GM23248 (cell line): ENCODE results near the gene EVL.

Experiments
- EZH2 ChIP-seq: fragments of 200-600 bp; sonication (generic); IDR thresholded peaks from 2 replicates; pipeline ENCODE4 v1.6.1; 2018; ENCODE audit warnings: antibody characterized with exemption, mild to moderate bottlenecking; ENCODE audit not compliant: insufficient read depth, poor library complexity, severe bottlenecking
- EZH2phosphoT487 ChIP-seq: fragments of 200-600 bp; sonication (generic); IDR thresholded peaks from 2 replicates; pipeline ENCODE4 v1.6.1; 2018; ENCODE audit warnings: antibody characterized with exemption, moderate library complexity, mild to moderate bottlenecking, low read depth; ENCODE audit not compliant: insufficient read depth

DNA sequence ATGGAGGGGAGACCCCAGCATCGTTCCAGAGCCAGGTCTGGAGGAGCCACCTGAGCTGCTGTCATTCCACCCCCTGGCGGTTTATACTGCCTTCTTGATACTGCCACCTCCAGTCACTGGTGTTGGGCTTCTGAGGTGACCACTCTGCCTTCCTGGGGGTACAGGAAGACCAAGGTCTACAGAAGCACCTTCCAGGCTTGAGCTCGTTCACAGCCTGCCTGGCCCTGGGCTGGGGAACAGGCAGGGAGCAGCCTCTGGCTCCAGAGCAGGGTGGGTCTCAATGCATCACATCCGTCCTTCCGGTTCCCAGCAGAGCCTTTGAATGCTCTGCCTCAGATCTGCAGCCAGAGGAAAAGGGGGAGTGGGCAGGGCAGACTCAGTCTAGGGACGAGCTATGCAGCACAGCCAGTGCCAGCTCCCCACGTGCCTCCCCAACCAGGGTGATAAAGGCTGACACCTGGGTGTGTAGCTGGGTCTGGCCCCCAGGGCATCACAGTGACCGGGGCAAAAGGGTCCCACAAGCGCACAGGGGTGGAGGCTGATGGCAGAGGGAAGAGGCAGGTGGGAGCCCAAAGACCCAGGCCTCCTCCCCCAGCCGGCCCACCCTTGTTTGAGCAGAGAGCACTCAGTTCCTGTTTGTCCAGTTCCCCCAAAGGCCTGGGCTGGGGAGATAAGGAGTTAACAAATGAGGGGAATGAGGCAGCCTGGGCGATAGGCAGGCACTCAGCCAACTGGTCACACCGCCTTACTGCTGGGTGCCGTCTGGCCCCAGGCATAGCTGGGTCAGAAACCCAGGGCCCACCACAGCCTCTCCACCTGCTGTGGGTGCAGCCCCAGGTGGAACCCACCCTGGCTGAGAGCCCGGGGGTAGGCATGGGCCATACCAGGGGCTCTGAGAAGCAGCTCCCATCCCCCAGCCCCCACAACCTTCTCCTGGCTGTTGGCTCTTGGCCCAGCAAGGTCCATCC lies 77.1 kb downstream of the EVL start:
- TF ChIP-seq EZH2 (no peak), EZH2phosphoT487 (no peak)
